ENCODE measurements around the gene PHF21A.
"Not testable (repeated sequence)": the region's sequence is repeated elsewhere in the genome, so short reads cannot be mapped to it uniquely, and the experiment has no call there.

Gene PHF21A

GRCh38 chr11:46120346-46121300, 631 bp downstream of the PHF21A start:
- ATAC-seq: peak; percentile 5

DNA sequence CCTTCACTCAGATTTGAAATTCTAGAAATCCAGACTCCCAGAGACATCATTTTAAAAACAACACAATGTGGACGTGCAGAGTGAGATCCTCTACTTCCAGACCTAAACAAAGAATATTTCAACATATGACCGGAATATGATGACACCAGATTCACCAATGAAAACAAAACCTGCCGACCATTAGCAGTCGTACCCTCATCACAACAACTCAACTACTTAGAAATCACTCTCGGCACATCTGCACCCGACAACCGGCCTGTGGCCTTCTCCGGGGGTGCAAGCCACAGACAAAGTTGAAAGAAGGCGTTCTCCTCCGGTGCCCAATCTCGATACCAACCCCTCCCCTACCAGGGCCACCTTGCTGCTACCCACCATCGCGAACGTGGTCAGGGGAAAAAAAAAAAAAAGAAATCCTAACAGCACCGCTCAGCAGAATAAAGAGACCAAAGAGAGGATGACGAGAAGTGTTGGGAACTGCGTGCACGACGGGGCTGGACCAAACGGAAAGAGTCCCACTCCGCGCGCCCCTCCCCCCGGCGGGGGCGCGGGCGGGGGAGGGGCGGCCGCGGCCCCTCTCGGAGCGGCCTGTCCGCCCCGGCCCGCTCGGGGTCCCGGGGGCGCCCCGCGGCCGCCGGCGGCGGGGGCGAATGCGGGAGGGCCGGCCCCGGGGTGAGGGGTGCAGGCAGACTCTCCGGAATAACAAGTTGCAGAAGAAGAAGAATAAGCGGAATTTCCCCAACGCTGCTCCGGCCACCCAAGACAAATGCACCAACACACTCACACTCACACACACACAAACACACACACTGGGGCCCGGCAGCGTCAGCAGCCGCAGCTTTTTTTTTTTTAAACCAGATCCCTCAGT, 1.7 kb downstream of the PHF21A start:
- ATAC-seq: no peak

GRCh38 chr11:46118702-46119351, 2.4 kb downstream of the PHF21A start:
- no peak for ATAC-seq

DNA sequence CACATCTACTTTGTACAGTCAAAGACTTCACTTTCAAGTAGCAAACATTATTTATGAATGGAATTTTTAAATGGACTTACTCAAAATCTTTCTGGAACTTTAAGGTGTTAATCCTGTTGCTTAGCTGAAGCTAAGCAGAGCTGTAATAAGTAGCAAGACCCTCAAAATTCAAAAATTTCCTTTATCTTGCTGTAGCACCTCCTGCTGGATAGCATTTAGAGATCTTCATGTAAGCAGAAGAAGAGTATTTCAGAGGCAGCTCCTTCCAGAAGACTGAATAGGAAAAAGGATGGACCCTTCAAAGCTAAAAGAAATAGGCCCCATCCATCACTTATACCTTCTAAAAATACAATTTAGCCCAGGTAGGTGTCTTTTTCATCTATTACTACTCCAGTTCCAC, 3.4 kb downstream of the PHF21A start:
- no peak for ATAC-seq

- ATAC-seq: not testable (repeated sequence)
These were observed 4.6 kb downstream of the PHF21A start for GRCh38 chr11:46116712-46117037.

DNA sequence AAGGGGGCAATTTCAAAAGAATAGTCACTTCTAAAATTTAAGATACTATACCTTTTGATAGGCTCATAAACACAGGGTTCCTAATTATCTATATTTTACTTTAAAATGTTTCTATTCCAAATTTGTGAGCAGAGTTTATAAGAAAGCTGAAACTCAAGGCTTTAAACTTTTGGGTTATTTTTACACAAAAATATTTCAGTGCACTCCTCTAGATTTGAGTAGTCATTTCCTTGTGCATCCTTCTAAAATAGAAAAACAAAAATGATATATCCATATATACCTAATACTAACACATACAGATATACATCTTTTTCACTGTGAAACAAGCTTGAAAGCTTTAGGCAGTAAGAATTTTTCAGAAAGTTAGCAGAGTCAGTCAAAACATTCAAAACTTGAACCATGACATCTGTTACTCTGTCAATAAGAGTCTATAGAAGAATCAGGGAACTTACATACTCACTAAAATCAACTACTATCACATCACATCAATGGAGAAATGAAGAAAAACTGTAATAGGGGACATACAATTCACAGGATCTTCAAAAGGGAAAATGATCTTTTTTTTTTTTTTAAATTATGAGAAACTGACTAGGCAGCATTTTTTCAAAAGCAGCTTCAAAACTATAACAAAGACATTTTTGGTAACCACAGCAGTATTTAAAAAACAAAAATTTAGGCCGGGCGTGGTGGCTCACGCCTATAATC, 5.1 kb downstream of the PHF21A start:
- ATAC-seq: peak in 1 of 2 donors; percentile 3

GRCh38 chr11:46114961-46115360, 6.3 kb downstream of the PHF21A start:
- no peak for ATAC-seq

DNA sequence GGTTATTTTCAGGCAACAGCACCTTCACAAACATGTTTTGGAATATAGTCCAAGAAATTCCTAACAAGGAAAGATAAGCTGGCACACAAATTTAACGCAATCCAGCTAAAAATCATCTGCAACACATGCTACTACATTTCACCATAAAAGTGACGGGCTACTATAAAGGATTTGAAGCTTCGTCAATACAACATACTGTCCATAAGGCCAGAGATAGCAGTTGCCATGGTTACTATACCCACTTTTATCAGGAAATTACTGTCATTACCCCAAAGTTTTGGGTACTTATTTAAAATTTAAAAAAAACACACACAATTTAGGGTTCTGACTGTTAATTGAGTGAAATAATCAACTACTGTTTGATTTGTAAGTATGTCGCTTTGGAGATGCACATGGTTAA, 6.9 kb downstream of the PHF21A start:
- no peak for ATAC-seq

- ATAC-seq: peak; percentile 96 to 99
These were observed 8.2 kb downstream of the PHF21A start for GRCh38 chr11:46112961-46113607.

DNA sequence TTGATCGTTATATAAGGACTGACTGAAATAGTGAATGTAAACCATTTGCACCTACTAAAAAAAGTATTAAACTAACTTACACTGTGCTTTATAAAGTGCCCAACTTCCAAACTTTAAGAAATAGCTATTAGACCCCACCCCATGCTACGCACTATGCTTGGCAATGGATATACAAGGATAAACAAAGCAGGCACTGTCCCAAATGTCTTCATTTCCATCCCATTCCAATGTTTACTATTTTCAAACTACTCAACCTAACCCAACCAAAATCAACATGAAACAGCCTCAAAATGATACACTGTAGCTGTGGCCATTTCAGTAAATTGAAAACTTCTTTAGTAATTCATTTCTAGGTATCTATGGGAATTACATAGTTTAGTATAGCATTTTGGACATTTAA, 12.5 kb downstream of the PHF21A start:
- no peak for ATAC-seq

- ATAC-seq: no peak
These were observed 13.5 kb downstream of the PHF21A start for GRCh38 chr11:46107780-46108179.

- ATAC-seq: no peak
These were observed 13.9 kb downstream of the PHF21A start for GRCh38 chr11:46107408-46107718.

- ATAC-seq: no peak
These were observed 14.5 kb downstream of the PHF21A start for GRCh38 chr11:46106530-46107407.

DNA sequence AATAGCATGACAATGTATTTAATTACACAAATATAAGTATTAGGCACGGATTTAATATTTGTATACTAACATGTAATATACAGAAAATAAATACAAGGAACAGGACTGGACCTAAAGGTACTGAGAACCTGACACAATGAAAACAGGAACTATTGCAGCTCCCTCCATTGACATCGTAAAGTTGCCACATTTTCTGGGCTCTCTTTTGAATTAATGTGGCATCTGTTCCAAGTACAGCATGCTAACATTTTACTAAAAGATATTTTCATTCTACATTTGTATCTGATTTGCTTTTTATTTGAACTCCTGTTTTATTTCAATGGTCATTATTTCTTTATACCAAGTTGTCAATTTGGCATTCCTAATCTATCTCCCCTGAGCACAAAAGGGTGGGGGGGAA, 15.3 kb downstream of the PHF21A start:
- no peak for ATAC-seq

GRCh38 chr11:46105134-46105628, 16.1 kb downstream of the PHF21A start:
- no peak for ATAC-seq

DNA sequence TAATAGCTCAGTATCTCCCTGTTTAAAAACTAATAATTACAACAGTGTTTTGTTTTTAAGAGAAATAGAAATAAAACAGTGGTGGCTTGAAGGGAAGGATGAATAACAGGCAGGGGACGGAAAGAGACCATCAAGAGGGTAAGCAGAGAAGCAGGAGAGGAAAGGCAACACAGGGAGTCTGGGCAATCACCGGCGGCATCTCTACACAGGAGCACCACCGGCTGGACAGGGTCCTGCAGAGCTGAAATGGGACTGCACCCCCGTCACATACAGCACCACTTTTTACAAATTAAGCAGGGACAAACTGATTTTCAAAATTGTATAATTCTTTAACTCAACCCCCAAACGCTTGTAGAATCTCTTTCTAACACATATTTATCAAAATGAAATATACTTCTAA, 18.4 kb downstream of the PHF21A start:
- no peak for ATAC-seq

DNA sequence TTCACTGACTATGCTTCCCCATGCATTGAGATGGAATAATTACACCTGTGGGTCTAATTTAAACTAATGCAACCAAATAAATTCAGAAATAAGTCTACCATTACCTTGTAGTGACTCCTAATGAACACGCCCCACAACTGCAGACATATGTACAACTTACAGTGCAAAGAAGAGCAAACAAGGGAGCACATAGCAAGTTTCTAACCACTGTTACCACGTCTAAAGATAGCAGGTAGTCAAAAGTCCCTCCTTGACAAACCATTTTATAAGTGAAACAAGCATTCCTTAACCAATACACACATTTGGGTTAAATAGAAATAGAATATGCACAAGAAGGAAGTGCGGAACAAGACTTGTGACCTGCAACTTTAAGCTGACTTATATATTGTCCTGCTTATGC, 20.6 kb downstream of the PHF21A start:
- no peak for ATAC-seq

DNA sequence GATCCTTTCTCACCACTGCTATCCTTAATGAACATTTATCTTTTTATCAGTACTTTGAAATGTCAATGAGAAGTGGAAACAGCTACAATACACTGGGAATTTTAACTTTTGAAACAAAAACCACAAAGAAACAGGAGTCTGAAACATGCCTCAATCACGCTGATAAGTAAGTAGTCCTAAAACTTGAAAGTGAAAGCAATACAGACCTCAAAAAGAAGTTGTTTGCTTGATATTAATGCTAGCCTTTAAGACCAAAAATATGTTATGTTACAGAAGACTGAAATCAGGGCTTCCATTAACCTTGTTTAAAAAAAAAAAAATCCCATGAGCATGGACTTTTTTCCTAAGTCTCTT, 21.3 kb downstream of the PHF21A start:
- ATAC-seq: peak in 1 of 2 donors; percentile 51

DNA sequence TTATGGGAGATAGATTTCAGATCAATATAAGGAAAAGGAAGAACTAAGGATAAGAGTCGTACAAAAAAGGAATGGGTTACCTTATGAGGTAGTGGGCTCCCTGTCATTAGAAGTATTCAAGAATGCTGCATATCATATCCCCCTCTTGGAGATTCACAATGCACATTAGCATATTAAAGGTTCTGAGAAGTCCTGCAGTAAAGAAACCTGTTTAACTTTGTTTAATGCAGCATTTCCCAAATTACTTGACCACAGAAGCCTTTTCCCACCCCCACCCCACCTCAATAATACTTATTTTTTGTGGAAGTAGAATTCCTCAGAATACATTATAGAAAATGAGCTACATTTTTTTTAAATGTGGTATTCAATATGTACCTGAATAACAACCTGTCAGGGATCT, 30.9 kb downstream of the PHF21A start:
- ATAC-seq: no peak

DNA sequence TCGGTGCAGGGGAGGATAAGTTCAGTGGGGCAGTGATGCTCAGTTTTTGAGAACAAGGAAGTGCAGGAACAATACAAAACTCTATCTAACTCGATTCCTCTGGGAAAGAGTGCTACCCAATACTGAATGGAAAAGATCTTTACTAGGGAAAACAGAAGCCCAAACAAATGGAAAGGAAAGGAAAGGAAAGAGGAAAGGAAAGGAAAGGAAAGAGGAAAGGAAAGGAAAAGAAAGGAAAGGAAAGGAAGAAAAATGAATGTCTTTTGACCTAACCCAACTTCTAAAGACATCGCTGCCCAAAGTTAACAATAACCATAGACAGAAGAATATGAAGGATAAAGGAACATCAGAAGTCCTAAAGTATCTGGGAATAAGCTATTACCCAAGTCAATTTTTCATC, 41.6 kb downstream of the PHF21A start:
- no peak for ATAC-seq

DNA sequence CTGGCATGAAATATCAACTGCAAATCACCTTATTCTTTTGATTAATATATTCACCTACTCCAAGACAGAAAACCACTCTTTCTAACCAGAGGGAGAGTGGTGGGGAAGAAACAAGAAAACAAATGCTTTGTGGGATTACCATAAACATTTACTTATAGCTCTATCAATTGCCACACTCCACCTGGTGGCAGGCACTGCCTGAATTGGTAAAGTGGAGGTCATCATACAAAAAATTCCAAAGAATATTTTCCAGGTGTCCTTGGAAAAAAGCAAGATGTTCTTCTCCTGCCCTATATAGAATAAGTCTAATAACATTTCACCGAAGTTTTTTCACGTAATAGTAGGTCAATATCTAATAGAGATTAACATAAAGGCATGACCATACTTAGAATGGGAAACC, 45.3 kb downstream of the PHF21A start:
- ATAC-seq: no peak
